Liver (tissue), 9 donors: ENCODE data around the gene KCNJ4. TPM values are rescaled to one million over a fixed set of nuclear protein-coding genes. Genes with fewer than 3 reads are reported as not detected.

Experiments used
- DNase-seq: peaks from one replicate; pipeline ENCODE4 v3.0.0-alpha.2; 2017; ENCODE audit warnings: low spot score
- H3K27ac ChIP-seq, 2 donors: one replicate each; pipeline ENCODE4 v1.7.0; 2013; ENCODE audit warnings: inconsistent platforms in 2 of 2, low read length in 2 of 2, control low read depth in 1 of 2, low read depth in 1 of 2, mild to moderate bottlenecking in 1 of 2
- H3K27me3 ChIP-seq, 4 donors: one replicate each; pipeline versions ENCODE4 v1.6.1 to v1.7.0; 2013; ENCODE audit warnings: low read length in 3 of 4, inconsistent platforms in 1 of 4, mild to moderate bottlenecking in 1 of 4, moderate library complexity in 1 of 4; ENCODE audit not compliant: control insufficient read depth in 4 of 4, insufficient read depth in 4 of 4
- H3K36me3 ChIP-seq, 4 donors: one replicate each; pipeline versions ENCODE4 v1.6.1 to v1.7.0; 2013; ENCODE audit warnings: low read length in 3 of 4, mild to moderate bottlenecking in 3 of 4, low read depth in 1 of 4, moderate library complexity in 1 of 4; ENCODE audit not compliant: control insufficient read depth in 4 of 4, insufficient read depth in 3 of 4
- H3K4me1 ChIP-seq, 4 donors: one replicate each; pipeline versions ENCODE4 v1.6.1 to v1.7.0; 2013; ENCODE audit warnings: low read length in 3 of 4, mild to moderate bottlenecking in 3 of 4, moderate library complexity in 1 of 4; ENCODE audit not compliant: control insufficient read depth in 4 of 4, insufficient read depth in 4 of 4
- H3K4me3 ChIP-seq, 3 donors: one replicate each; pipeline versions ENCODE4 v1.6.1 to v1.7.0; 2013; ENCODE audit warnings: low read length in 3 of 3, control low read depth in 1 of 3, low read depth in 1 of 3, mild to moderate bottlenecking in 1 of 3
- H3K9ac ChIP-seq, 2 donors: one replicate each; pipeline ENCODE4 v1.7.0; 2013; ENCODE audit warnings: low read length in 2 of 2, mild to moderate bottlenecking in 2 of 2, moderate library complexity in 2 of 2, control low read depth in 1 of 2, low read depth in 1 of 2
- H3K9me3 ChIP-seq, 4 donors: one replicate each; pipeline versions ENCODE4 v1.6.1 to v1.7.0; 2013; ENCODE audit warnings: low read length in 3 of 4; ENCODE audit not compliant: control insufficient read depth in 4 of 4
- EGR1 ChIP-seq, 2 donors: IDR thresholded peaks; 2 replicates each; pipeline ENCODE4 v1.6.1; 2016 to 2018; ENCODE audit warnings: antibody characterized with exemption in 2 of 2, low read depth in 2 of 2
- FOXA1 ChIP-seq: IDR thresholded peaks from 2 replicates; pipeline ENCODE4 v1.6.1; 2016; ENCODE audit warnings: antibody characterized with exemption
- FOXA2 ChIP-seq: IDR thresholded peaks from 2 replicates; pipeline ENCODE4 v1.6.1; 2016; ENCODE audit warnings: antibody characterized with exemption
- GABPA ChIP-seq, 2 donors: IDR thresholded peaks in 1 of 2; conservative IDR thresholded peaks in 1 of 2; 2 replicates each; pipeline ENCODE4 v1.6.1; 2016; ENCODE audit warnings: antibody characterized with exemption in 2 of 2, mild to moderate bottlenecking in 1 of 2, moderate library complexity in 1 of 2
- HNF4A ChIP-seq, 2 donors: conservative IDR thresholded peaks; 2 replicates each; pipeline ENCODE4 v1.6.1; 2016; ENCODE audit warnings: antibody characterized with exemption in 2 of 2, mild to moderate bottlenecking in 2 of 2
- JUND ChIP-seq, 2 donors: IDR thresholded peaks; 2 replicates each; pipeline ENCODE4 v1.6.1; 2016; ENCODE audit warnings: antibody characterized with exemption in 2 of 2
- NR2F2 ChIP-seq: IDR thresholded peaks from 2 replicates; pipeline ENCODE4 v1.6.1; 2016; ENCODE audit warnings: antibody characterized with exemption
- RAD21 ChIP-seq, 2 donors: IDR thresholded peaks; 2 replicates each; pipeline ENCODE4 v1.6.1; 2016; ENCODE audit warnings: antibody characterized with exemption in 2 of 2, mild to moderate bottlenecking in 2 of 2
- SP1 ChIP-seq: IDR thresholded peaks from 2 replicates; pipeline ENCODE4 v1.6.1; 2018; ENCODE audit warnings: antibody characterized with exemption, mild to moderate bottlenecking
- TAF1 ChIP-seq: conservative IDR thresholded peaks from 2 replicates; pipeline ENCODE4 v1.6.1; 2016; ENCODE audit warnings: antibody characterized with exemption, mild to moderate bottlenecking
- YY1 ChIP-seq: IDR thresholded peaks from 2 replicates; pipeline ENCODE4 v1.6.1; 2016; ENCODE audit warnings: antibody characterized with exemption, mild to moderate bottlenecking
- WGBS: extraction: QIAGEN DNeasy Blood & Tissue Kit; methylation state at CpG from one replicate; pipeline ENCODE4 v1.1.7; 2013; 5-methylcytosine and 5-hydroxymethylcytosine counted together
- polyA plus RNA-seq, 2 donors: library from polyadenylated mRNA; stranded (reverse) in 1 of 2; unstranded in 1 of 2; fragments of 200-250 nt in 1 of 2; fragments of >200 nt in 1 of 2; fragmentation: Nextera tagmentation in 1 of 2; extraction: Ambion mirVana in 1 of 2; gene quantifications; one replicate each; pipeline versions ENCODE4 v1.2.1 to v1.2.3, GENCODE V29; 2013 to 2015
- total RNA-seq, 2 donors: library from RNA; depleted of rRNA; stranded (reverse); fragments of >200 nt; gene quantifications; one replicate each; pipeline ENCODE4 v1.2.3, GENCODE V29; 2014
- TF ChIP-seq, protein P1 (sequence below): IDR thresholded peaks from 2 replicates; pipeline ENCODE4 v1.6.1; 2016; ENCODE audit warnings: antibody characterized with exemption
- TF ChIP-seq, protein P2 (sequence below): IDR thresholded peaks from 2 replicates; pipeline ENCODE4 v1.6.1; 2016; ENCODE audit warnings: antibody characterized with exemption
- TF ChIP-seq, protein P3 (sequence below): fragments of 150-350 bp; IDR thresholded peaks from 2 replicates; pipeline ENCODE4 v1.5.1; 2017; ENCODE audit warnings: improper control_type of control experiment, low read depth, low read length; ENCODE audit not compliant: missing input control
- TF ChIP-seq, protein P4 (sequence below): IDR thresholded peaks from 2 replicates; pipeline ENCODE4 v1.6.1; 2016; ENCODE audit warnings: antibody characterized with exemption
- donor health status: healthy.
- donor health status: healthy.
- donor health status: healthy.
- donor health status: healthy.
- donor health status: healthy.

Gene KCNJ4
- total and polyA plus RNA-seq, 4 donors, result 0.05 TPM; not detected in 3

DNA sequence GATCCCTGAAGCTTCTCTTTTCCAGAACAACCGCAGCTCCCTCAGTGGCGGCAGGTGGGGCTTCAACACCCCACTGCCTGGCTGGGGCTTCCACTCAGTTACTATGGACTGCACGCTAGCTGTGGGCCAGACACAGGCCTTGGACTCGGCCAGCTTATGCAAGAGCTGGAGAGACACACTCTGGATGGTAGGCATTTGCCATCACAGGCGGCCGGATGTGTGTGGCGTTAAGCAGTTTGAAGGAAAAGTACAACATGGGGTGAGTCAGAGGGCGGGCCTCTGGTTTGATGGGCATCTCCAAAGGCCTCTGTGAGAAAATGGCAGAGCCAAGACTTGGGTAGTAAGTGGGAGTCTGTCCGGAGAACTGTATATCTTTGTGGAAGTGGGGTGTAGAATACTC, 17.6 kb downstream of the KCNJ4 start:
- Histone ChIP-seq H3K27ac (no peak overlapping the region), H3K36me3 (no peaks in the 10 kb centered on the region), H3K27me3 (no peaks in the 10 kb centered on the region), H3K9ac (no peak overlapping the region), H3K4me3 (no peak overlapping the region), H3K4me1 (no peaks in the 10 kb centered on the region), H3K9me3 (no peaks in the 10 kb centered on the region)
- no peak for TF ChIP-seq RAD21 (IDR thresholded peaks at IDR 0.05)
- TF ChIP-seq FOXA2, result no peak
- no peak for TF ChIP-seq SP1
- TF ChIP-seq, protein P1, sequence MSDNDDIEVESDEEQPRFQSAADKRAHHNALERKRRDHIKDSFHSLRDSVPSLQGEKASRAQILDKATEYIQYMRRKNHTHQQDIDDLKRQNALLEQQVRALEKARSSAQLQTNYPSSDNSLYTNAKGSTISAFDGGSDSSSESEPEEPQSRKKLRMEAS, result no peak
- TF ChIP-seq TAF1, result no peak
- TF ChIP-seq, protein P2, sequence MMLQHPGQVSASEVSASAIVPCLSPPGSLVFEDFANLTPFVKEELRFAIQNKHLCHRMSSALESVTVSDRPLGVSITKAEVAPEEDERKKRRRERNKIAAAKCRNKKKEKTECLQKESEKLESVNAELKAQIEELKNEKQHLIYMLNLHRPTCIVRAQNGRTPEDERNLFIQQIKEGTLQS, result no peak
- TF ChIP-seq, protein P3, sequence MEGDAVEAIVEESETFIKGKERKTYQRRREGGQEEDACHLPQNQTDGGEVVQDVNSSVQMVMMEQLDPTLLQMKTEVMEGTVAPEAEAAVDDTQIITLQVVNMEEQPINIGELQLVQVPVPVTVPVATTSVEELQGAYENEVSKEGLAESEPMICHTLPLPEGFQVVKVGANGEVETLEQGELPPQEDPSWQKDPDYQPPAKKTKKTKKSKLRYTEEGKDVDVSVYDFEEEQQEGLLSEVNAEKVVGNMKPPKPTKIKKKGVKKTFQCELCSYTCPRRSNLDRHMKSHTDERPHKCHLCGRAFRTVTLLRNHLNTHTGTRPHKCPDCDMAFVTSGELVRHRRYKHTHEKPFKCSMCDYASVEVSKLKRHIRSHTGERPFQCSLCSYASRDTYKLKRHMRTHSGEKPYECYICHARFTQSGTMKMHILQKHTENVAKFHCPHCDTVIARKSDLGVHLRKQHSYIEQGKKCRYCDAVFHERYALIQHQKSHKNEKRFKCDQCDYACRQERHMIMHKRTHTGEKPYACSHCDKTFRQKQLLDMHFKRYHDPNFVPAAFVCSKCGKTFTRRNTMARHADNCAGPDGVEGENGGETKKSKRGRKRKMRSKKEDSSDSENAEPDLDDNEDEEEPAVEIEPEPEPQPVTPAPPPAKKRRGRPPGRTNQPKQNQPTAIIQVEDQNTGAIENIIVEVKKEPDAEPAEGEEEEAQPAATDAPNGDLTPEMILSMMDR, result no peak
- TF ChIP-seq, protein P4, sequence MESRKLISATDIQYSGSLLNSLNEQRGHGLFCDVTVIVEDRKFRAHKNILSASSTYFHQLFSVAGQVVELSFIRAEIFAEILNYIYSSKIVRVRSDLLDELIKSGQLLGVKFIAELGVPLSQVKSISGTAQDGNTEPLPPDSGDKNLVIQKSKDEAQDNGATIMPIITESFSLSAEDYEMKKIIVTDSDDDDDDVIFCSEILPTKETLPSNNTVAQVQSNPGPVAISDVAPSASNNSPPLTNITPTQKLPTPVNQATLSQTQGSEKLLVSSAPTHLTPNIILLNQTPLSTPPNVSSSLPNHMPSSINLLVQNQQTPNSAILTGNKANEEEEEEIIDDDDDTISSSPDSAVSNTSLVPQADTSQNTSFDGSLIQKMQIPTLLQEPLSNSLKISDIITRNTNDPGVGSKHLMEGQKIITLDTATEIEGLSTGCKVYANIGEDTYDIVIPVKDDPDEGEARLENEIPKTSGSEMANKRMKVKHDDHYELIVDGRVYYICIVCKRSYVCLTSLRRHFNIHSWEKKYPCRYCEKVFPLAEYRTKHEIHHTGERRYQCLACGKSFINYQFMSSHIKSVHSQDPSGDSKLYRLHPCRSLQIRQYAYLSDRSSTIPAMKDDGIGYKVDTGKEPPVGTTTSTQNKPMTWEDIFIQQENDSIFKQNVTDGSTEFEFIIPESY, result no peak
- TF ChIP-seq YY1, result no peak
- TF ChIP-seq GABPA (IDR thresholded peaks at IDR 0.05 in 1 of 2, conservative IDR thresholded peaks at IDR 0.05 in 1 of 2), result no peak
- no peak for DNase-seq
- 94% methylated on average over 9 of the region's 9 CpGs for WGBS

DNA sequence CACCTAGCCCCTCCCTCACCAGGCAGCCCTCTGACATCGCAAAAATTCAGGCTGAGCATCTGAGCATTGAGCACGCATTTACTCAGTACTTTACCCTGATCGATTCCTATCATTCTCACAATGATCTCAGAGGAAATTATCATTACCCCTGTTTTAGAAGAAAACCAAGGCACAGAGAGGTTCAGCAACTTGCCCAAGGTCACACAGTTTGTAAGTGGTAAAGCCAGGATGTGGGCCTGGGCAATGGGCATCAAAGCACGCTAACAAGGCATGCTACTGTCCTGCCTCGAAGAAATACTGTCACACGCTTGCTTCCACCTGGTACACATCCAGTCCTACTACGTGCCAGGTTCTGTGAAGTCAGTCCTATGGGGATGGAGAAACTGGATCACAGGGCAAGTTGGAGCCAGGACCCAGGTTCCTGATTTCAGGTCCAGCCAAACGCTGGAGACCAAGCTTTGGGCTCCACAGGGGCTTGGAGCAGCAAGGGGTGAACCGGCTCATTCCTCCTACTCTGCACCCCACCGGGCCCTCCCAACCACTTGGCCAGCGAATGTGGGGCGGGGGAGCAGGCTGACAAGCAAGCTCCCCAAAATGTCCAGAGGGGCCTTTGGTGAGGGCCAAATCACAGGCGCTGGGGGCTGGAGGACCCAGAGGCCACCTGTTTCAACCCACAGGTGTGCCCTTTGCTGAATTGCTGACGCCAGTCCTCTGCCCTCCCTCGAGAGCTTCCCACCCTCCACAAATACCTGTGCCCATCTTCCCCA, 18.2 kb downstream of the KCNJ4 start:
- H3K4me3 ChIP-seq, result no peak overlapping the region
- no peak overlapping the region for H3K27ac ChIP-seq
- WGBS, result 92% methylated on average over 15 of the region's 15 CpGs
- H3K4me1 ChIP-seq, result no peaks in the 10 kb centered on the region
- no peaks in the 10 kb centered on the region for H3K27me3 ChIP-seq
- TF ChIP-seq NR2F2 (no peak), SP1 (no peak), EGR1 (IDR thresholded peaks at IDR 0.05; ENCODE audit: low read depth in 2 of 2) (no peak), FOXA1 (no peak), GABPA (IDR thresholded peaks at IDR 0.05 in 1 of 2, conservative IDR thresholded peaks at IDR 0.05 in 1 of 2) (no peak), JUND (IDR thresholded peaks at IDR 0.05) (no peak), TAF1 (no peak), HNF4A (conservative IDR thresholded peaks at IDR 0.05) (no peak)
- TF ChIP-seq, protein P2, result no peak
- TF ChIP-seq, protein P3, result no peak
- no peak overlapping the region for H3K9ac ChIP-seq
- DNase-seq, result no peak
- H3K9me3 ChIP-seq, result no peaks in the 10 kb centered on the region
- H3K36me3 ChIP-seq, result no peaks in the 10 kb centered on the region
